Measurements from ENCODE around the gene UPK3BL1. TPM values are rescaled to one million over a fixed set of nuclear protein-coding genes. Genes with fewer than 3 reads are reported as not detected.
"Not testable (repeated sequence)": the region's sequence is repeated elsewhere in the genome, so short reads cannot be mapped to it uniquely, and the experiment has no call there.

Gene UPK3BL1
- total and polyA plus RNA-seq, 2 of the 4 experiments (the other 2 are of a cell fraction) = 1.6 to 21.1 TPM

- BruUV-seq (replicated peaks); H2BK20ac ChIP-seq (ENCODE audit: low read depth, low read length); H3K14ac ChIP-seq (replicated peaks; ENCODE audit: low read depth, low read length); in situ Hi-C loops (cut with MboI; ENCODE audit: low sequenced_read_pairs); H2BK5ac ChIP-seq (ENCODE audit: low read depth, low read length, poor library complexity, severe bottlenecking); CTCF ChIA-PET; dilution Hi-C loops (cut with HindIII; ENCODE audit: low sequenced_read_pairs, unreplicated experiment); H3K79me1 ChIP-seq (ENCODE audit: low read depth in 1 of 2, low read length in 2 of 2); POLR2A ChIA-PET (ENCODE audit: unreplicated experiment); H3K9me1 ChIP-seq (ENCODE audit: insufficient read depth, low read length); H2BK120ac ChIP-seq (ENCODE audit: low read depth, low read length); H3K4me2 ChIP-seq (ENCODE audit: low read depth, low read length); H2AK5ac ChIP-seq (ENCODE audit: low read depth, low read length); intact Hi-C loops (cut with micrococcal nuclease); H3K27me3 ChIP-seq (ENCODE audit: control insufficient read depth, insufficient read depth, low read length); H2AK9ac ChIP-seq (replicated peaks; ENCODE audit: low read depth, low read length, poor library complexity); DNase-seq; H4K91ac ChIP-seq (ENCODE audit: insufficient read depth, low read depth, low read length); H3K27ac ChIP-seq (ENCODE audit: insufficient read depth, low read length); H4K8ac ChIP-seq (ENCODE audit: low read depth in 2 of 2, low read length in 2 of 2); H3K18ac ChIP-seq (ENCODE audit: low read depth, low read length); H3K4ac ChIP-seq (ENCODE audit: low read depth, low read length); H3K9me3 ChIP-seq (ENCODE audit: control insufficient read depth, insufficient read depth, low read length); H2BK15ac ChIP-seq (ENCODE audit: low read depth, low read length); H4K5ac ChIP-seq (ENCODE audit: low read depth, low read length); H3K56ac ChIP-seq (ENCODE audit: extremely low read depth, insufficient read depth, low read length); H3K4me3 ChIP-seq (ENCODE audit: insufficient read depth, low read depth, low read length); H3K4me1 ChIP-seq (ENCODE audit: control insufficient read depth, insufficient read depth, low read length); H2AFZ ChIP-seq (replicated peaks; ENCODE audit: low read length, poor library complexity); H3K9ac ChIP-seq (ENCODE audit: low read depth, low read length); H3K23ac ChIP-seq (ENCODE audit: low read depth, low read length); H3K36me3 ChIP-seq (ENCODE audit: control insufficient read depth, insufficient read depth, low read length); H4K20me1 ChIP-seq (ENCODE audit: insufficient read depth, low read length): not testable (repeated sequence)
- no CpG with 5 or more reads among the region's 26 CpGs for WGBS, 2 experiments (ENCODE audit: extremely low coverage in 2 of 2, insufficient read length in 1 of 2)
- ATAC-seq (ENCODE audit: low read depth) = peak; percentile 46
These were observed 50.0 kb downstream of the UPK3BL1 start for GRCh38 chr7:102592477-102593019.

GRCh38 chr7:102589857-102590256 lies 52.7 kb downstream of the UPK3BL1 start:
- H4K8ac ChIP-seq (ENCODE audit: low read depth in 2 of 2, low read length in 2 of 2); H3K56ac ChIP-seq (ENCODE audit: extremely low read depth, insufficient read depth, low read length); H3K4me3 ChIP-seq (ENCODE audit: insufficient read depth, low read depth, low read length); H3K18ac ChIP-seq (ENCODE audit: low read depth, low read length); H3K4me2 ChIP-seq (ENCODE audit: low read depth, low read length); H4K20me1 ChIP-seq (ENCODE audit: insufficient read depth, low read length); H3K9me3 ChIP-seq (ENCODE audit: control insufficient read depth, insufficient read depth, low read length); in situ Hi-C loops (cut with MboI; ENCODE audit: low sequenced_read_pairs); H3K14ac ChIP-seq (replicated peaks; ENCODE audit: low read depth, low read length); H3K27ac ChIP-seq (ENCODE audit: insufficient read depth, low read length); H2BK120ac ChIP-seq (ENCODE audit: low read depth, low read length); CTCF ChIA-PET; DNase-seq; intact Hi-C loops (cut with micrococcal nuclease); H3K4me1 ChIP-seq (ENCODE audit: control insufficient read depth, insufficient read depth, low read length); H3K4ac ChIP-seq (ENCODE audit: low read depth, low read length); POLR2A ChIA-PET (ENCODE audit: unreplicated experiment); H4K91ac ChIP-seq (ENCODE audit: insufficient read depth, low read depth, low read length); H3K23ac ChIP-seq (ENCODE audit: low read depth, low read length); H2BK15ac ChIP-seq (ENCODE audit: low read depth, low read length); H2BK20ac ChIP-seq (ENCODE audit: low read depth, low read length); H3K79me1 ChIP-seq (ENCODE audit: low read depth in 1 of 2, low read length in 2 of 2); H3K9me1 ChIP-seq (ENCODE audit: insufficient read depth, low read length); H3K27me3 ChIP-seq (ENCODE audit: control insufficient read depth, insufficient read depth, low read length); H3K36me3 ChIP-seq (ENCODE audit: control insufficient read depth, insufficient read depth, low read length); H4K5ac ChIP-seq (ENCODE audit: low read depth, low read length); dilution Hi-C loops (cut with HindIII; ENCODE audit: low sequenced_read_pairs, unreplicated experiment); H2AK9ac ChIP-seq (replicated peaks; ENCODE audit: low read depth, low read length, poor library complexity); H2AFZ ChIP-seq (replicated peaks; ENCODE audit: low read length, poor library complexity); H3K9ac ChIP-seq (ENCODE audit: low read depth, low read length); H2BK5ac ChIP-seq (ENCODE audit: low read depth, low read length, poor library complexity, severe bottlenecking); H2AK5ac ChIP-seq (ENCODE audit: low read depth, low read length); BruUV-seq (replicated peaks): not testable (repeated sequence)
- ATAC-seq (ENCODE audit: low read depth) = peak; percentile 90
- WGBS, 2 experiments (ENCODE audit: extremely low coverage in 2 of 2, insufficient read length in 1 of 2) = no CpG with 5 or more reads among the region's 9 CpGs

Data from IMR-90 (cell line).